HL-60/S4 treated with phorbol 12-myristate 13-acetate at 8.2 ng/mL for 4 days and 3 days (cell line): ENCODE measurements around the gene ZNF407.

Experiments
- in situ Hi-C: fragments of 300-500 bp; cut with MboI; formaldehyde crosslinking; loops from 2 replicates; pipeline ENCODE4 v1.15.0; 2022; ENCODE audit warnings: low sequenced_read_pairs

ZNF407 gene

DNA sequence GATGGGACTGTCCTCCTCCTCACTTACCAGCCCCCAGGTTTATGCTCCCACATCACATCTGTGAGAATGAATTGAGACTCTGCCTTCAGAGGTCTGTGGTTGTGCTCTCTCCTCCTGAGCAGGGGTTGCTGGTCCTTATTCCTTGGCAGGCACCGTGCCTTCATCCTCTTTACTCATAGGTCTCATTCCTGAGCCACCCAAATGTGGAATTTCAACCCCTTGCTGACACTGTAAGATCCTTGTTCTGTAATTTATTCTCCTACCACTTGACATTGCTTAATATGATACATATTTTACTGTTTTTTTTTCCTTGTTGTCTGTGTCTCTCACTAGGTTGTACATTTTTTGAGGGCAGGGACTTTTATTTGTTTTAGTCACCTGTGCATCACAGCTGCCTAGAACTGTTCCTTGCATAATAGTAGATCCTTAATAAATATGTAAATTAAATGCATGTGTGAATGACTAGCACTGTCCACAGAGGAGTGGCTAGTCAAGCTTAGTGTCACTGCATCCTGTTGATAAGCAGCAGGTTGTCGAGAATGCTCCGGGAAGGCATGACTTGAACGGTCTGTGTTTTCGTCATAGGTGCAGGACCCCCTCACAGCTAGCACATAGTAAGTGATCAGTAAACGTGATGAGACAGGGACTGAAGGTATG lies 180.6 kb downstream of the ZNF407 start:
- in situ Hi-C loops: no loop called here

DNA sequence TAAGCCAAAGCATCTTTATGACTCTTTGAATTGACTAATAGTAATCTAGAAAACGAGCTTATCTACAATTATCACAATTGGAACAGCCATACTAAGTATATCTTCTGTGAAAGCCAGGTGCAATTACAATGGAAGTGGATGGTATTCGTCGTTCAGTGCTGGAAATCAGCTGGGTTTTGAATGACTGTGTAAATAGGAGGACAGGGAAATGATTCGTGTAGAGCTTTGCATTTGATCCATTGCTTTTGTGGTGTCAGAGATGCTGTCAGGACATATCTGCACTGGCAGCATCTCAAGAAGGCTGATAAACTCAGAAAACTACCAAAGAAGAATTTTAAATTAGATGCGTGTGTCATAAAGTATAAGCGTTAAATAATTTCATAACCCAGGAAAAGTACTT lies 187.1 kb downstream of the ZNF407 start:
- in situ Hi-C loops: no loop called here

GRCh38 chr18:74785632-74786031 lies 188.0 kb downstream of the ZNF407 start:
- in situ Hi-C loops: no loop called here

- in situ Hi-C loops: no loop called here
Observed at GRCh38 chr18:74788657-74789056, 191.0 kb downstream of the ZNF407 start.

DNA sequence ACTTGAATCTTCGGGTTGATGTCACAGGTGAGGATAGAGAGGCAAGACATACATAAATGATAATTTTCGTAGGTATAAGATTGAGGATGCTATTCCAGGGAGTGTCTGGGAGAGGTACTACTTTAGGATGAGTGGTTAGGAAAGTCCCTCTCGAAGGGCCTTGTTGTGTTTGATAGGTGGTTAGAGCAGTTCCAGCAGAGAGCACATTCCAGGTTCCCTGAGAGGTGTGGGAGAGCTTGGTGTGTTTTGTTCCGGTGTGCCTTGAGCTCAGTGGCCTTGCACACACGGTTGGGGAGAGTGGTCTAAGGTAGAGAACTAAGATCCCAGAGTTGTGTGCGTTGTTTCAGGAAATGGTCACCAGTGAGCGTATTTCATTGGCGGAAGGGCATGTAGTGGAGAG lies 191.4 kb downstream of the ZNF407 start:
- in situ Hi-C loops: no loop called here

DNA sequence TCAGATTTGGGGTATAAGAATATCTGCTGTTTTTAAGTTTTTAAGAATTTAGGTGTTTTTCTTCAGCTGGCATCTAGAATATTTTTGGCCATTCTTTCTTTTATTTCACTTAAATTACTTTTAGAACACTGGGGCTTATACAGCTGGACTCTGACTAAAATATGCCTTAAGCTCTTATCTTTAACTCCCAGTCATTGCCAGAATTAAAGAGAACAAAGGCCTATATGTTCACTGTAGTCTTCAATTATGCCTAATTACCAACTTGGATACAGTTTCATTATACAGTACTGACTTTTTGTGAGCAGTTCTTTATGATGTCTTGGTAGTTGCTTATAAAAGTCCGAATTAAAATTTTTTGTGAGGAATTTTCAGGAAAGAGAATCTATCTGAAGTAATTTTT lies 192.8 kb downstream of the ZNF407 start:
- in situ Hi-C loops: no loop called here

- in situ Hi-C loops: no loop called here
Observed at GRCh38 chr18:74791501-74792194, 194.0 kb downstream of the ZNF407 start.

DNA sequence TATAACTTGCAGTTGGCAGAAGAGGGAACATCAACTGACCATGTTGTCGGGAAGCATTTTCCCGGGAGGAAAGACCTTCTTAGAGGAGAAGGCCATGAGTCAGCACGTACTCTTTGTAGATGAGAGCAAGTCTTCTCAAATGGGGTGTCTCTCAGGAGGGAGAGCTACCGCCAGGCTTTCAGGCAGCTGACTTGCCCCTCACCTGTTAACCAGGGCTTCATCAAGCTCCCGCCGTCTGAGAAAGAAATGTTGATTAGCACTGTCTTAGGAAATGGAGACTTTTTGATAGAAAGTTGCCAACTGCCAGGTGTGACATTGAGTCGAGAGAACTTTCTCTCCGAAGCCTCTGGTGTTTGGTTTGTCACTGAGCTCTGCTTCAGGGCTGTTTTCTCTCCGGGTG lies 196.1 kb downstream of the ZNF407 start:
- in situ Hi-C loops: no loop called here

GRCh38 chr18:74795751-74796150 lies 198.1 kb downstream of the ZNF407 start:
- in situ Hi-C loops: no loop called here

GRCh38 chr18:74796211-74796610 lies 198.5 kb downstream of the ZNF407 start:
- in situ Hi-C loops: no loop called here

GRCh38 chr18:74796841-74797576 lies 199.3 kb downstream of the ZNF407 start:
- in situ Hi-C loops: no loop called here

DNA sequence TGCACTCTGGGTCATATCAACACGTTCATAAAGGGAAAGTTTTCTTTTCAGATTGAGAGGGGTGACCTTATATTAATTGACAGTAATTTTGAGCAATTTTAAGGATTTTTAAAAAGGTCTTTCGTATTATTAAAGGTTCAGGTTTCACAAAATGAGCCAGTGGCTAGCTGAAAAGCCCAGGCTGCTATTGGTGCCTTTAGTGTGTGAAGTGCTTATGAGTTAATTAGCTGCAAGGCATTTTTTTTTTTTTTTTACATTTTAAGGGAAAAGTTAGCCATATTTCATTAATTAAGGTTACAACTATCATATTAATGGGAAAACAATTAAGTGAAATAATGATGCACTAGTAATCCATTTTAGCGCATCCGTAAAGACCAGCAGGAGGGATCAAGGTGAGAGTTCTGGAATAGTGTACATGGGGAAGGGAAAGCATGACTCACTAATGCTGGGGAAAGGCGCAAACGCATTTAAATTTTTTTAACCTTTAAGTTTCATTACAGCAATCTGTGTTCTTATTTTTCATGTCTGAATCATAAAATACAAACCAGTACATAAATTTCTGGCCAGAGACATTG lies 200.0 kb downstream of the ZNF407 start:
- in situ Hi-C loops: no loop called here

GRCh38 chr18:74799542-74799941 lies 201.9 kb downstream of the ZNF407 start:
- in situ Hi-C loops: no loop called here

DNA sequence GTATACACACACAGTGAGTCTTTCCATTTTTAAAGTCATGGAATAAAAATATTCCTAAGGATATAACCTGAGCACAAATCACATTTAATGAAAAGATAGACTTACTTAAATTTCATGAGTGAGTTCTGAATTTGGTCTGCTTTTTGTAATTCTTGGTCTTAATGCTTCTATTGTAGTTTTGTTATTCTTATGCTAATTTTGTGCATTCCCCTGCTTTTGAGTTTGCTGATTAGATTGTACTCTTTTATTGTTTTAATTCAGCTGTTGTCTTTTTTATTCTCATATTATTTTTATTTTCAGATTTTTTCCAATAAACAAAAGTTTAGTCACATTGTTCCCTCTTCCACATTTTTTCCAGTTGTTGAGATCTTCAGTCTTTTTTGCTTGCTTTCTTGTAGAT lies 202.4 kb downstream of the ZNF407 start:
- in situ Hi-C loops: no loop called here

DNA sequence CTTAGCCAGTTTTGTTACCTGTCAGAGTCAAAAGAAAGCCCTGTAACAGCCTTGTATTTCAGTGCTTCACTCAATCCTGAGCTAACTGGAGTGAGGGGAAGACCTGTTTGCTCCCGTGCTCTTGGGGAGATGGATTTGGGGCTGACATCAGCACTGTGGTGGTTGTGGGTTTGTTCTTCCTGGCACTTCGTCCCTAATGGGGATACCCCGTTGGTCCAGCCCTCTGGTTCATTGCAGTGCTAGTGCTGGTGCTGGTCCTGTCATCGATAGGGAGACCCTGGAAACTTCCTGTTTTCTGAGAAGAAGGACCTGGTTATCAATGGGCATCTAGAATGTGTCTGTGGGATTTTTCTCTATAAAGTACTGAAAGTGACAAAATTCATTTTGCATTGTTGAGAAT lies 205.4 kb downstream of the ZNF407 start:
- in situ Hi-C loops: no loop called here

GRCh38 chr18:74803769-74804168 lies 206.1 kb downstream of the ZNF407 start:
- in situ Hi-C loops: no loop called here

DNA sequence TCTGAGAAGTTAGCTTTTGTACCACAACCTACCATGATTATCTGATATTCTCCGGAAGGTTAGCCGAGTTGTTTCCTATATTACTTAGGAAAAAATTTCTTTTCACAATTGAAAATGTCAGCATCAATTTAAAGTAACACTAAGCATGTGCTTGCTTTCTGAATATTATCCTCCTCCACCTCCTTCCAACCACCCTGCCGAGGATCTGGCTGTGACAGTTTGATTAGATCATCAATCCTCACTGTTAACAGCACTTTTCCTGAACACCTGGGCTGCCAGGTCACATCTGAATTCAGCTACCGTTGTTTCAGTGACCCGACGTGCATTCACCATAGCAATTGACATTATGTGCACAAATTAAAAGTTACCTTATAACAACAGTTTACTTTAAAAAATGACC lies 207.0 kb downstream of the ZNF407 start:
- in situ Hi-C loops: no loop called here

- in situ Hi-C loops: no loop called here
Observed at GRCh38 chr18:74806073-74806472, 208.4 kb downstream of the ZNF407 start.

DNA sequence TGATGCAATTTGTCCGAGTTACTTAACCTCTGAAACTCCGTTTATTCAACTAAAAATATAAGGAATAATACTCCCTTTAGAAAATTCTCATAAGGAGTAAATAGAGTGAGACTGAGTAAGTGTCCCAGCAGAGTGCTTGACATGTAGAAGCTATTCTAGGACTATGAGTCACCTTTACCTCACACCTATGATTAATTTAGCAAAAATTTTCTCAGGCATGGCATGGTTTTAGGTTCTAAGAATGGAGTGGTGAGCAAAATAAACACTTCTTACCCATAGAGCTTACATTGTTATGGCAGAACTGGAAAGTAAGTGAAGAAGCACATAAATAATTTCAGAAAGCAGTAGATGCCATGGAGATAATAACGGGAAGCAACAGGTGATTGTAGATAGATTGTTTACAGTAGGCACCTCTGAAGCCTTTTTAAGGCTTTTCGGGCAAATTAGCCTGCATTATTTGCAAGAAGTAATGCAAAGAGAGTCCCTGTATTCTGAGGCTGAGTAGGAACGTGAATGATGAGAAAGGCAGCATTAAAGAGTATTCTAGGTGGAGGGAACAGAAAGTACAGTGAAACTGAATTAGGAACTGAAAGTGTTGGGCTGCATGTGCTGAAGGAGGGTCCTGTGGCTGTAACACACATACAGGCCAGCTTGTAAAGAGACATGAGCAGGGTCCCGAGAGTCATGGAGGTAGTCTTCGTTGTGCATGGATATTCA lies 209.2 kb downstream of the ZNF407 start:
- in situ Hi-C loops: no loop called here

DNA sequence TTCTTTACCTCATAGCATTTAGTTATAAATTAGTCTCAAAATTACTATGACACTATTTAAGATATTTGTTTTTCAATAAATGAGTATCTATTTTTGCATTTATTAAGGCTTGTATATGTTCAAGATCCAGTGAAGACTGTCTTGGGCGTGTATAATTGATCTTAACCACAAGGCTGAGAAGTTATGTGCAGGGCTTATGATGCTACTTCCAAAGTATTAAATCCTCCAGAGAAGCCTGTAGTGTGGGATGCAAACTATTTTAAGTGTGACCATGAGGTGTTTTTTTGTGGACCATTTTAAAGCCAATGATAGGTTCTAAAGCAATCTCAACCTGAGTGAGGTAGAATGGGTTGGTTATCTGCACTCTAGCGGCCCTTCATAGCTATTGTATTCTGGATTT lies 219.9 kb downstream of the ZNF407 start:
- in situ Hi-C loops: no loop called here

DNA sequence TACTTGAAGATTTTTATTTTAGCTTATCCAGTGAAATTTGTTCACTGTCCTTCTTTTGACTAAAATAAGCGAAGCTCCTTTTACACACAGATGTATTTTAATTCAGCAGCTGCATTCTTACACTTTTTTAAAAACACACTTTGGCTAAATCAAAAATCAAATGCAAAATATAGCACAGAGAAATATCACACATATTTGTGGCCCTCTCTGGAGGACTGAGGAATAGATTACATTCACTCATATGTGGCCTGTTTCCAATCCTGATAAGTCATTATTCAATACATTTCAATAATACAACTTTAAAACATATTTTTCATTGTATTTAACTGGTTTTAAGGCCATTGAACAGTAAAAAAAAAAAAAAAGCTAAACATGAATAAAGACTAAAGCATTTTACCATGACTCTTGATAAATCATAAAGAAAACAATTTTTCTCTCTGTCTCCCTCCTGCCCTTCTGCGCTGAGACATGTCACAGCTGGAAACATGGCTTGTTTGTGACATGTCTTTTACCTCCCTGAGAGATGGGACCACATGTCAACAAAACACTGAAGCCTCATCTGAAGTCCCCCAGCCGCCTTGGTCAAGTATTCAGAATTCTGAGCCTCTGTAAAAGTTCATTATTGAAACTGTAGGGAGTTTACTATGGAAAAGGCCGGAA lies 221.0 kb downstream of the ZNF407 start:
- in situ Hi-C loops: no loop called here
